ENCODE results near the gene C14orf132.

C14orf132 gene

GRCh38 chr14:96097752-96098151 is 58.6 kb downstream of the C14orf132 start:
- TF ChIP-seq CTCF (IDR thresholded peaks at IDR 0.05; ENCODE audit: low read length, missing control alignments) = no peak
- no peak overlapping the region for H3K4me3 ChIP-seq (replicated peaks; ENCODE audit: low read depth, low read length)
- DNase-seq (ENCODE audit: low read depth) = no peak

- peak; percentile 72 for DNase-seq (ENCODE audit: low read depth)
- peak; percentile 79 for TF ChIP-seq CTCF (IDR thresholded peaks at IDR 0.05; ENCODE audit: low read length, missing control alignments)
- H3K4me3 ChIP-seq (replicated peaks; ENCODE audit: low read depth, low read length) = no peak overlapping the region
These were observed 59.3 kb downstream of the C14orf132 start for GRCh38 chr14:96098309-96098998.

GRCh38 chr14:96098999-96099335 is 59.8 kb downstream of the C14orf132 start:
- no peak for TF ChIP-seq CTCF (IDR thresholded peaks at IDR 0.05; ENCODE audit: low read length, missing control alignments)
- no peak for DNase-seq (ENCODE audit: low read depth)
- no peak overlapping the region for H3K4me3 ChIP-seq (replicated peaks; ENCODE audit: low read depth, low read length)

GRCh38 chr14:96100161-96101064 is 61.3 kb downstream of the C14orf132 start:
- no peak overlapping the region for H3K4me3 ChIP-seq (replicated peaks; ENCODE audit: low read depth, low read length)
- DNase-seq (ENCODE audit: low read depth) = peak; percentile 86
- TF ChIP-seq CTCF (IDR thresholded peaks at IDR 0.05; ENCODE audit: low read length, missing control alignments) = peak; percentile 94

- DNase-seq (ENCODE audit: low read depth) = no peak
- TF ChIP-seq CTCF (IDR thresholded peaks at IDR 0.05; ENCODE audit: low read length, missing control alignments) = no peak
These were observed 63.1 kb downstream of the C14orf132 start for GRCh38 chr14:96102081-96102856.

GRCh38 chr14:96103075-96103474 is 63.9 kb downstream of the C14orf132 start:
- no peak for TF ChIP-seq CTCF (IDR thresholded peaks at IDR 0.05; ENCODE audit: low read length, missing control alignments)
- no peak for DNase-seq (ENCODE audit: low read depth)
- no peak overlapping the region for H3K4me3 ChIP-seq (replicated peaks; ENCODE audit: low read depth, low read length)

More at GRCh38 chr14:96102081-96102856, 63.1 kb downstream of the C14orf132 start:
- no peak overlapping the region for H3K4me3 ChIP-seq (replicated peaks; ENCODE audit: low read depth, low read length)
